GM19239 (cell line): ENCODE measurements around the gene PHACTR4.
"Not testable (repeated sequence)": the region's sequence is repeated elsewhere in the genome, so short reads cannot be mapped to it uniquely, and the experiment has no call there.

Experiments
- DNase-seq: peaks from one replicate; pipeline ENCODE4 v3.0.0; 2011; ENCODE audit warnings: low spot score; ENCODE audit not compliant: insufficient read length
- FAIRE-seq: peaks from 2 replicates; lab custom pipeline; 2011; peaks lifted over from hg19 to GRCh38; lab: Jason Lieb, UNC

PHACTR4 gene

GRCh38 chr1:28370239-28371009 lies 884 bp downstream of the PHACTR4 start:
- peak; percentile 32 for DNase-seq
- FAIRE-seq, result no peak

- FAIRE-seq, result no peak
- DNase-seq, result no peak
These were observed 1.5 kb downstream of the PHACTR4 start for GRCh38 chr1:28371010-28371377.

- FAIRE-seq, DNase-seq: not testable (repeated sequence)
These were observed 3.9 kb downstream of the PHACTR4 start for GRCh38 chr1:28373450-28373849.

- FAIRE-seq (no peak), DNase-seq (no peak)
These were observed 4.8 kb downstream of the PHACTR4 start for GRCh38 chr1:28374297-28374696.

- not testable (repeated sequence) for FAIRE-seq
These were observed 6.1 kb downstream of the PHACTR4 start for GRCh38 chr1:28375598-28375997.

GRCh38 chr1:28376195-28376594 lies 6.7 kb downstream of the PHACTR4 start:
- FAIRE-seq, DNase-seq: not testable (repeated sequence)

More at GRCh38 chr1:28375598-28375997, 6.1 kb downstream of the PHACTR4 start:
- not testable (repeated sequence) for DNase-seq

GRCh38 chr1:28378906-28379305 lies 9.4 kb downstream of the PHACTR4 start:
- no peak for FAIRE-seq

GRCh38 chr1:28380394-28380793 lies 10.9 kb downstream of the PHACTR4 start:
- DNase-seq, result no peak
- no peak for FAIRE-seq

More at GRCh38 chr1:28378906-28379305, 9.4 kb downstream of the PHACTR4 start:
- DNase-seq, result no peak

- not testable (repeated sequence) for FAIRE-seq, DNase-seq
These were observed 14.2 kb downstream of the PHACTR4 start for GRCh38 chr1:28383785-28384184.

GRCh38 chr1:28392027-28392652 lies 22.6 kb downstream of the PHACTR4 start:
- FAIRE-seq (no peak), DNase-seq (no peak)

- FAIRE-seq, result peak; percentile 47
- DNase-seq, result no peak
These were observed 24.6 kb downstream of the PHACTR4 start for GRCh38 chr1:28394136-28394535.

GRCh38 chr1:28395181-28395580 lies 25.6 kb downstream of the PHACTR4 start:
- no peak for FAIRE-seq
- DNase-seq, result no peak

- FAIRE-seq (no peak), DNase-seq (no peak)
These were observed 32.2 kb downstream of the PHACTR4 start for GRCh38 chr1:28401760-28402159.

- no peak for DNase-seq
- FAIRE-seq, result no peak
These were observed 39.5 kb downstream of the PHACTR4 start for GRCh38 chr1:28409090-28409489.

- FAIRE-seq (peak; percentile 23), DNase-seq (no peak)
These were observed 42.1 kb downstream of the PHACTR4 start for GRCh38 chr1:28411656-28412055.

- FAIRE-seq, result no peak
- no peak for DNase-seq
These were observed 43.2 kb downstream of the PHACTR4 start for GRCh38 chr1:28412731-28413130.

GRCh38 chr1:28416509-28417194 lies 47.1 kb downstream of the PHACTR4 start:
- DNase-seq (no peak), FAIRE-seq (peak; percentile 71)

- DNase-seq (peak; percentile 9), FAIRE-seq (peak; percentile 83)
These were observed 47.9 kb downstream of the PHACTR4 start for GRCh38 chr1:28417441-28417922.

GRCh38 chr1:28417926-28418637 lies 48.5 kb downstream of the PHACTR4 start:
- no peak for FAIRE-seq
- no peak for DNase-seq

GRCh38 chr1:28421744-28422143 lies 52.2 kb downstream of the PHACTR4 start:
- no peak for DNase-seq
- no peak for FAIRE-seq
